HG02763 (cell line): ENCODE data around the gene PRR5.
A peak's percentile ranks its signal among the peaks of the same experiment; 100 is the strongest.
"Not testable (repeated sequence)": the region's sequence is repeated elsewhere in the genome, so short reads cannot be mapped to it uniquely, and the experiment has no call there.

Experiments
- ATAC-seq: cut with Tn5 transposase; IDR thresholded peaks from one replicate; pipeline ENCODE4 v1.9.1; 2021; ENCODE audit warnings: mild to moderate bottlenecking, moderate library complexity; ENCODE audit not compliant: unreplicated experiment

The PRR5 gene

DNA sequence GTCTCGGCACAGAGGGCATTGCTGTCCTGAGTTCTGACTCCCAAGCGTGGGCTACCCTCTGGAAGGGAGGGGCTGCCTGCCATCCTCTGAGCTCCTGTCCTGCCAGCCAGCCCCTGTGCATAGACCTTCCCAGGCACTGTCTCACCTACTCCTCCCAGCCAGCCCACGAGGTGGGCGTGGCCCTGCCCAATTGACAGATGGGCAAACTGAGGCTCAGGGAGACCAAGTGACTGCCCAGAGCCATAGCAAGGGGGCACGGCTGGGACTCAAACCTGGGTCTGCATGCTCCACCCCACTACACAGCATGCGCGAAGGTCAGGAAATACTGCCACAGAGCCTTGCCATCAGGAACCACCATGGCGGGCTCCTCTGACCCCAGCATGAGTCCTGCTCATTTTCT lies 29.4 kb upstream of the PRR5 start:
- ATAC-seq = no peak

DNA sequence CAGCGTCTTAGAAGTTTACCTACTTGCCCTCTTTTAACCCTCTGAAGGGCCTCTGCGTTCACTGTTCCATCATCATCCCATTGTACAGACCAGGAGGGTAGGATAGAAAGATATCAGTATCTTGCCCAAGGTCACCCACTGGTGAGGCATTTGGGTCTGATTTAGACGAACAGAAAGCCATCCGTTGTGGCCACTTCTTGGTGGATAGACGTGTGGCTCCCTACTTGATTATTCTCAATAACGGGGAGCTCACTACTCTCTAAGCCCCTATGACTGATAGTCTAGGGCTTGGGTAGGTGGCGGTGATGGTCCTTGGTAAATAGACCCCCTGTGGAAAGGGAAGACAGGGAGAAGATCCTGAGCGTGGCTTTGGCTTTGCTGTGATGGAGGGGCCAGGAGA lies 28.6 kb upstream of the PRR5 start:
- ATAC-seq = no peak

DNA sequence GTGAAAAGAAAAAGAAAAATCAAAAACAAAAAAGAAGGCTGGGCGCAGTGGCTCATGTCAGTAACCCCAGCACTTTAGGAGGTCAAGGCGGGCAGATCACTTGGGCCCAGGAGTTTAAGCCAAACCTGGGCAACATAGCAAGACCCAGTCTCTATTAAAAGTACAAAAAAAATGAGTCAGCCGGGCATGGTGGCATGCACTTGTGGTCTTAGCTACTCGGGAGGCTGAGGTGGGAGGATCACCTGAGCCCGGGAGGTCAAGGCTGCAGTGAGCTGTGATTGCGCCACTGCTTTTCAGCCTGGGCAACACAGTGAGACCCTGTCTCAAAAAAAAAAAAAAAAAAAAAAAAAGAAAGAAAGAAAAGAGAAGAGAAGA lies 26.0 kb upstream of the PRR5 start:
- ATAC-seq = not testable (repeated sequence)

DNA sequence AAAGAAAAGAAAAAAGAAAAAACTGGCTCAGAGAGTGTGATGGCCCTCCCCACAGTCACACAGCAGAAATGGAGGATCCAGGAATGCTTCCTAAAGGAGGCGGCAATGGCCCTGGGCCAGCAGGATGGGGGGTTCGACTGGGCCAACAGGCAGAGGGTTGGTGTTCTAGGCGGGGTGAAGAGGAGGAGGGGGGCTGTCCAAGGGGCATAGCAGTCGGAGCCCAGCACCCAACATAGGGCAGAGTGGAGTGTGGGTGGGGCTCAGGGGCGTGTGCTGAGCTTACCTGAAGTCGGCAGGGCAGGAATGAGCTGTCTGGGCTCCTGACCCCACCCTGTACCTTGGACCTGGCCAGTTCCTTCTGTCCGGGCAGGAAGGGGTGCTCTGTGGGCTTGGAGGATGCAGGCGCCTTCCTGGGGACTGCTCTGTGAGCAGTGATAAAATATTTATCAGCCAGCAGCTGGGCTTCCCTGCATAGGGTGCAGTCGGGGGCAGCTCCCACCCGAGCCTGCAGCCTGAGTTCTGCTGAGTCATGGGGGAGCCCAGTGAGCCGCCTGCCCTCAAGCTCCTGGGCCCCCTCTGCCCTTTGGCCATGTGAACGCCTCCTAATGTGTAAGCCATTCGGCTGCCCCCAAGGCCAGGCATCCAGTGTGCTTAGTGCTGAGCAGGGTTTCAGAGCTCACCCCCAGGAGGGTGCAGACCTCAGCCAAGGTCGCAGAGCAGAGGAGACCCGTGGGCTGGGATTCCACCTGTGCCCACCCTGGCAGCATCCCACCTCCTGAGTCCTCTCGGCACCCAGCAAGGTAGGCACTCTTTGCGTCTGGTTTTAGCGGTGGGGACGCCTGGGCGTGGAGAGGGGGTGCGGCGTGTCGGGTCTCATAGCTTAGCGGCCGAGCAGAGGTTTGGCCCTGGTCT lies 25.3 kb upstream of the PRR5 start:
- no peak for ATAC-seq

DNA sequence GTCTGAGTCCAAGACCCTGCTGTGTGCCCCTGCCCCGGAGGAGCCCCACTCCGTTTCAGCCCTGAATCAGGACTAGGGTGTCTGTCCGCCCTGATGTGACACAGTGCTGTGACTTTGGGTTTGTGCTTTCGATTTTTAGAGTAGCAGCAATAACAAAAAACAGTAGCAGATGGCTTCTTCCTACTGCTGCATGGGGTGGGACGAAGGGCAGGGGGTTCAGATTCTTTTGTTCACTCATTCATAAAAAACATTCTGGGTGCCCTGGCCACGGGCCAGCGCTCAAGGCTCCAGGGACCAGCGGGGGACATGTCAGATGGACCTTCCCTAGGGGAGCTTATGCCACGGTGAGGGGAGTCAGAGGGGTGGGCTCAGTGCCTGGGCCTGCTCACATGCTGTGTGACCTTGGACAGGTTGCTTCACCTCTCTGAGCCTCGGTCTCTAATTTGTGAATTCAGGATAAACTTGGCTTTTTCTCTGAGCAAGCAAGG lies 24.6 kb upstream of the PRR5 start:
- ATAC-seq = no peak

DNA sequence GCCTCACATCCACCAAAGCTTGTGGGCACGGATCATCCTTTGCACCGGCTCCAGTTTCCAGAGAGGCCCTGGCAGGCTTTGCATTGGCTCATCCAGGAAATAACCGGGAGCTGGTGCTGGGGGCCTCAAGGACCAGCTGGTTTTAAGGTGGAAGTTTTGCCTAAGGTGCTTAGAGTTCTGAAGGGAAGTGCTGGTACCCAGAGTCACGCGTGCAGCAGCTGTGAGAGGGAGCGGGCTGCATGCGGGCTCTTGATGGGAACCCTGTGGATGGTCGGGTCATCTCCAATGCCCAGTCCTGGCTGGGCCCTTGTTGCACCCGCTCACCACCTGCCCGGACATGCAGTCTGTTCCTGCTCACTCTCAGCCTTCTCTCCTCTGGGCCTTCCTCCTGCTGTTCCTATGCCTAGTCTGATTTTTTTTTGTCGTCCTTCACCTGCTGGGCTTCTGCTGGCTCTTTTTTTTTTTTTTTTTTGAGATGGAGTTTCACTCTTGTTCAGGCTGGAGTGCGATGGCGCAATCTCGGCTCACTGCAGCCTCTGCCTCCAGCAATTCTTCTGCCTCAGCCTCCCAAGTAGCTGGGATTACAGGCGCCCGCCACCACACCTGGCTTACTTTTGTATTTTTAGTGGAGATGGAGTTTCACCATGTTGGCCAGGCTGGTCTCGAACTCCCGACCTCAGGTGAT lies 24.0 kb upstream of the PRR5 start:
- no peak for ATAC-seq

DNA sequence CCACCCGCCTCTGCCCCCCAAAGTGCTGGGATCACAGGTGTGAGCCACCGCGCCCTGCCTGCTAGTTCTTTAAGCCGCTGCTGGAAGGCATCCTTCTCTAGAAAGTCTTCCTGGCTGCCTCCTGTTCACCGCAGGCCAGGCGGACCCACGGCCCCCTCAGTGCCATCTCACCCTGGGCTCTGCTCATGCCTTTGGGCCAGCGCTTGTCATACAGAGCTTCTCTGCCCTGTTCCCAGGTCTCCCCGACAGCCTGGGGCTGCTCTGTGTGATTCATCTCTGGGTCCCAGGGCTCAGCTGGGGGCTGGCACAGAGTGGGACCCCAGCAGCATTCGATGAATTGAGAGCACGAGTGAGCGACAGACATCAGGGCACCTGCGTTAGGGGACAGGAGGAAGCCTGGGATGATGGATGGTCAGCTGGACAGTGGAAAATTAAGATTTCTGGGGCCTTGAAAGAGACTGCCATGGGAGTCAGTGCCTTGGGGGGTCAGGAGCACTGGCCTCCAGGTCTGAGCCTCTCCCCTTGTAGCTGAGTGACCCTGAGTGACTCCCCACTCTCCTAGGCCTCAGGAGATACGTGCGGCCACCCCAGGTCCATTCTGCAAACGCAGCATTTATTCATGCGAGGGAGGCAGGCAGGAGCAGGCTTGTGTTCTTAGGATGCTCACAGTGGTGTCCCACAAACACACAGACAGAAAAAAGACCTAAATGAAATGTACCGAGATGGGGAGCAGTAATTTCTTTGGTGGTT lies 23.3 kb upstream of the PRR5 start:
- ATAC-seq = no peak

DNA sequence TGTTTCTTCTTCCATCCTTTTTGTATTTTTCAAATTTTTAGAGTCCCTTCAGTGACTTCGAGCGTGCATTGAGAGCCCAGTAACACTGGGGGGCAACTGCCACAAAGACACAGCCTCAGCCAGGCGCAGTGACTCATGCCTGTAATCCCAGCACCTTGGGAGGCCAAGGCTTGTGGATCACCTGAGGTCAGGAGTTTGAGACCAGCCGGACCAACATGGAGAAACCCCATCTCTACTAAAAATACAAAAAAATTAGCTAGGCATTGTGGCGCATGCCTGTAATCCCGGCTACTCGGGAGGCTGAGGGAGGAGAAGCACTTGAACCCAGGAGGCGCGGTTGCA lies 22.7 kb upstream of the PRR5 start:
- ATAC-seq = not testable (repeated sequence)

DNA sequence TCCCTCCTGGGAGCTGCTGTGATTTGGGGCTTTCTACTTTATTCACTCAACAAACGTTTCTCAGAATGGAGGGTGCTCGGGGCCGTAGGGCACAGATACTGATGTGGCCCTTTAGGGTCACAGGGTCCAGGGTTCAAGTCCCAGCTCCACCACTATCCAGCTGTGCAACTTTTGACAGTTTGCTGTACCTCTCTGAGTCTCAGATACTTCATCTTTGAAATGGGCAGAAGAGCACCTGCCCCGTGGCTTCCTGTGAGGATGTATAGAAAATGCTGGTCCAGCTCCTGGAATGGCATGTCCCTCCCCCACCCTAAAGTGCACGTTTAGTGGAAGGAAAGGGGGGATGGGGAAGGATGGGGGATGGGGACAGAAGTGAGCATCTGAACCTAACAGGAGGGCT lies 21.9 kb upstream of the PRR5 start:
- no peak for ATAC-seq

DNA sequence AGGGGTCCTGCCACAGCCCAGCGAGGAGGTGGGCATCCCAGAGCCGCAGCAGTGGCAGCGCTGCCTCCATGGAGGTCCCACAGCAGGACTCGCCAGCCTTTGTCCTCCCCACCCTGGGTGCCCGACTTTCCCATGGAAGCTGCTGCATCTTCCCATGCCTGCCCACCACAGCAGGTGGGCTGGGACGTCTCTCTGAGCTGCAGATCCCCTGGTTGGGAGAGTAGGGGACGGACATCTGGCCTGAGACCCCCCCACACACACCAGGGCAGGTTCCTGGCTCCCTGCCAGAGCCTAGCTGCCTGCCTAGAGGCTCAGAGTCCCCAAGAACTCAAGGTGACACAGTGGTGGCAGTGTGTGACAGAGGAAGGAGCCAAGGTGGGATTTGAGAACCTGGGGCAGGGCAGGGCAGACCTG lies 21.5 kb upstream of the PRR5 start:
- ATAC-seq = no peak

DNA sequence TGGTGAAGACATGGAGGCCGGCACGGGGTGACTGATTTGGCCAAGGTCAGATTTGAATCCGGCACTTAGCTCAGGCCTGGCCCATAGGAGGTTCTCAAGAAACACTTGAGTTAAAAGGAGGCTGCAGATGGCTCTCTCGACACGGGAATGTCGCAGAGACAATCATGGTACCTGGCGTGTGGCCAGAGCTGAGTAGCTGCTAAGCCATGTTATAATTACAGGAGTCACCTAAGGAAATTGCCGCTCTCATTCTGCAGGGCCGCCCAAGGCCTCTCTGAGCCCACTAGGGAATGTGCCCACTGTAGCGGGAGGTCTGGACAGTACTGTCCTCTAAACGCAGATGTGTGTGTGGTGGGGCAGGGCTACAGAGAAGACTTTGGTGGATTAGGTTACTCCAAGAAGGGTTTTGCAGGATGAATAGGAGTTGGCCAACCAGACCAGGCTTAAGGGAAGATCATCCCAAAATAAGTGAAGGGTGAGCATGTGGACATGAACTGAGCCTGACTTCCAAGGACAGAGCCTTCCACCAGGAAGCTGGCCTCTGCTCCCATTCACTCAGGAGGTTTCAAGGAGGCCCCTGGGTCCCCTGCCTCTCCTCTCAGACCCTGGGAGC lies 19.3 kb upstream of the PRR5 start:
- no peak for ATAC-seq

DNA sequence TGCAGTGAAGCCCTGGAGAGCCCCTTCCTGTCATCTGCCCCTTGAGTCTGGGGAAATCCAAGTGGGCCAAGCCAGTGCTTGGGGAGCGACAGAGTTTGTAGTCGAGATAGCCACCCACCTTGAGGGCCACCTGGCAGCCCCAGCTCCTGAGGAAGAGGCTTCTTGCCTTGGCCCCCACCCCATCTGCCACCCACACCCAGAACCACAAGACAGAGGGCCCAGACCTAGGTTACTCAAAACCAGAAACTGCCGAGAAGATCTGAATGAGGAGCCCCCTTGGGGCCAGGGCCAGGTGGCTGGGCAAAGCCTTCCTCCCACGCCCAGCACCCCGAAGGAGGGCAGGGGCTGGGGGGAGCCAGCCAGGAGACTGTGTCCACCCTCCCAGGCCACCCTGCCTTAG lies 18.8 kb upstream of the PRR5 start:
- ATAC-seq = no peak

DNA sequence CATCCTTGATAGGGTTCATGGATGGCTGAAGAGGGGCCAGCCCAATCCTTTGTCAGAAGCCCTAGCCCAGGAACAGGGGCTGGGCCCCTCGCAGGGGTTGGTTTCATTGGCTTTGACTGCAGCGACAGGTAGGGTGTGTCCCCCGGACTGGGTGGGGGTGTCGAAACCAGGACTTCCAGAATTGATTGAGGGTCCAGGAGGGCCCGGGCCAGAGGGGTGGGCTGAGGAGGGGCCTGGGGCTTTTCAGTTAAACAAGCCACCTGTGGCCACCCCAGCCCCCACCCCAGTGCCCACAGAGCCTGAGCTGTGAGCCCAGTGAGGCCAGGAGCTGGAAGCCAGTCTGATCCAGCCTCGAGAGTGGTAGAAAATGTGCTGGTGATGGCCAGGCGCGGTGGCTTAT lies 18.1 kb upstream of the PRR5 start:
- ATAC-seq = no peak

DNA sequence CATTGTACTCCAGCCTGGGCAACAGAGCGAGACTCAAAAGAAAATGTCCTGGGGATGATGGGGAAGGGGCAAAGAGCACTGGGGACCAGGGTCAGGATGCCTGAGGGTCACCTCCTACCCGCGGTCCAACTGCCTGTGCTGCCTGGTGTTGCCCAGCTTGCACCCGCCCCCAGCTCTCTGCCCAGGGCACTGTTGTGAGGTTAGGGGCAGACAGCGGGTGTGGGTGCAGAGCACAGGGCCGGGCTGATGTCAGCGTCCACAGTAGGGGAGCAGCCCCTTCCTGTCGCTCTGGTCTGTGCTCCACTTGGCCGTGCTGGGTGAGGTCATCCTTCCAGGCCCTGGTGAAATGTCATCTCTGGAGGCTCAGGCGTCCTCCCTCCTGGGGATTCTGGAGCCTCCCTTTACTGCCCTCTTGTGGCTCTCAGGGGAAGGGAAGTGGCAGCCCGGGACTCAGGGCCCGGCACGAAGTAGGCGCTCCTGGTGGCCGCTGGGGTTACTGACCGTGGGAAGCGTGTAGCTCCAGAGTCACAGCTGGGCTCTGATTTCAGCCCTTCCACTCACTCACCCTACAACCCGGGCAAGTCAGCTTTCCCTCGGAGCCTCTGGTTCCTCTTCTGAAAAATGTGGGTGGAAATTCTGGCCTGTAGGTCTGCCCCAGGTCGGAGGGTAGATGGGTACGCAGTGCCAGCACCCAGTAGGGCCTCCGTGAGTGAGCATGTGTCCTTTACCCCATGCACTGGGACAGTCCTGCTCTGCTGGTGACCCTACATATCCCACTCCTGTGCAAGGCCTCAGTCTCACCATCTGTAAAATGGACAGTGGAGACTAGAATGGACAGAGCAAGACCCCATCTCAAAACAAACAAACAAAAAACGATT lies 17.3 kb upstream of the PRR5 start:
- peak; percentile 47 for ATAC-seq

DNA sequence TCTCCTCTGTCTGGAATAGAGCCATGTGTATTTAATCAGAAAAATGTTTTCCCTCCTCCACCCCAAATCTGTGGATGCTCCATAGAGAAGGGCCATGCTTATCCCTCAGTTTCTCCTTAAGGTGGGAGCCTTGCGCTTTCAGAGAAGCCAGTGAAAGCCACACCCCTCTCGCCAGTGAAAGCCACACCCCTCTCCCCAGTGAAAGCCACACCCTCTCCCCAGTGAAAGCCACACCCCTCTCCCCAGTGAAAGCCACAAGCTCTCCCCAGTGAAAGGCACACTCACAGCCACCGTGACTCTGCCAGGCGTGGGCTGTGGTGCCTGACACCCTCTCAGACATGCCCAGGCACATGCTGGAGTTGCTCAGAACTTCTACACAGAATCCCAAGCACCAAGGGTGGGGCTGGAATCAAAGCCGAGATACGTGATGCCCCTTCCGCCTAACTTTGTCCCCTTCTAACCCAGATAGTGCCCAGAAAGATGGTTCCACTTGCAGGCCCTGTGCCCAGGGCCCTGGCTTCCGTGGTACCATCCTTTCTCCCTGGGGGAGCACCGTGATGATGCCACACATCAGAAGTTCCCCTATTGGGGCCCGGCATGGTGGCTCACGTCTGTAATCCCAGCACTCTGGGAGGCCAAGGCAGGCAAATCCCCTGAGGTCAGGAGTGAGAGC lies 16.5 kb upstream of the PRR5 start:
- ATAC-seq = no peak

DNA sequence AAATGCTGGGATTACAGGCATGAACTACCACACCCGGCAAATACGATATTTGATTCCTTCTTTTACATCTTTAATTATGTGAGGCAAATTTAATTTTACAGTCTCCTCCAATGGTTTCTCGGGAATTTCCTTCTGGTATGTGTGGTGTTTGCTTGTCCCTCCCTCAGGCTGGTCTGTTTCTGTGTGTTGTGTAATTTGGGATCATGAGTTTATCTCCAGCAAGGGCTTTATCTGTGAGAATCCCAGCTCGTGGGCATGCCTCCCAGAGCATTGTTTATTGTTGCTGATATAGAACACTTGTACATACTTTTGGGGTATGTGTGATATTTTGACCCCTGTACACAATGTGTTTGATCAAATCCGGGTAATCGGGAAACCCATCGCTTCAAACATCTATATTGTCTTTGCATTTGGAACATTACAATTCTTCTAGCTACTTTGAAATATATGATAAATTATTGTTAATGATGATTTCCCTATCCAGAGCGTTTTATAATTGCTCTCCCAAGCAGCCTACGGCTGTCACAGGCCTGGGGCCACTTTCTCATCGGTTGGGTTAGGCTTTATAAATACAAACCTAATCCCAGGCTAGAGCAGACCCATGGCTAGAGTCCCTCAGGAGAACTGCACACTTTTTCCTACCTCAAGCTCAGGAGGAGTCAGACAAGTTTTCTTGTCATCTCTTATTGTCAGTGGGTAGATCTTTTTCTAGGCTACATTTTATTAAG lies 15.0 kb upstream of the PRR5 start:
- no peak for ATAC-seq

DNA sequence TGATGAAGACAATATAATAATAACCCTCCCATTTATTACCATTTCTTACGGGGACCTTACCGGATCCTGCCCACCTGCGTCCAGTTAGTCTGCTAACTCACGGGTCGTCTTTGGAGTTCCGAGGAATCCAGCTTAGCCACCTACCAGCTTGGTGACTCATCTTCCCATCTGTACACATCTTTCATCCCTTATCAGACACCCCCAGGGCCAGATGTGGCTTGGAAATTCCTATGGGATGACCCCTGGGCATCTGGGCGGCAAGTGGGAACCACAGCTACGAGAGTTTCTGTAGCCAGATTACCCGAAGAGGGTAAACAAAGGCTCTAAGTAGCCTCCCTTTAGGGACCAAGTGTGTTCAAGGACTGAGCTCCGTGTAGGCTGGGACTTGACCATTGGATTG lies 12.8 kb upstream of the PRR5 start:
- ATAC-seq = no peak

DNA sequence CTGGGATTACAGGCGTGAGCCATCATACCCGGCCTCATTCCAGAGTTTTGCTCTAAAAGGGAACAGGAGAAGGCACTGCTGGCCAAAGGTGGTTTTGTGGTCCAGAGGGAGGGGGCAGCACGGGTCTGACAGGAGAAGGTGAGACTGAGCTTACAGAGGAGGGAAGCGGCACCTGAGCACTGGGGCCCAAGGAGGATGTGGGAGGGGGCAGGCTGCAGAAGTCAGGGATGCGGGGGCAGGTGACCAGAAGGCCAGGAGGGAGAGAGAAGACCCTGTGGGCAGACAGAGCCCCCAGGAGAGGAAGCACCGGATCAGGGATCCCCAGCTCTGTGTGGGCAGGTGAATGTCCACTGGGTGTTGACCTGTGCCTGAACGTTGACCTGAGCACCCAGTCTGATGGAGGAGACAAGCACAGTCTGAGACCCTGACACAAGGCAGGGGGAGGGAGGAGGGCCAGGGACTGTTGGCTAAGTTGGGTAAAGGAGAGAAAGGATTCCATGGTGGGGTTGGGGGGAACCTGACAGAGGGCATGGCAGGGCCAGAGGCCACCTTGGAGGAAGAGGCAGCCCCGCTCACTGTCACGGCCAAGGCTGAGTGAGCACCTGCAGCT lies 12.0 kb upstream of the PRR5 start:
- ATAC-seq = no peak
